Endothelial cell of umbilical vein (primary cell): ENCODE results near the gene KCTD6. TPM values are rescaled to one million over a fixed set of nuclear protein-coding genes. Genes with fewer than 3 reads are reported as not detected.

ENCODE experiments used
- BruUV-seq: library from RNA; stranded (reverse); fragments of 400-500 nt; replicated peaks from 2 replicates; lab custom pipeline; 2021; lab: Mats Ljungman, UMichigan
- CTCF ChIA-PET: fragments of 300-600, 350-600 bp; sonication (Branson Sonifier 250); formaldehyde crosslinking; loops from one replicate; lab custom pipeline; 2021; ENCODE audit warnings: antibody characterized with exemption, inconsistent platforms; lab: Charles Lee
- POLR2A ChIA-PET: fragments of 300-600, 350-600 bp; sonication (Branson Sonifier 250); formaldehyde crosslinking; loops from one replicate; lab custom pipeline; 2021; ENCODE audit warnings: antibody characterized with exemption, inconsistent platforms; lab: Charles Lee
- DNase-seq: peaks from one replicate; pipeline ENCODE4 v3.0.0-alpha.2; 2011; ENCODE audit warnings: low read depth, low spot score
- FAIRE-seq: peaks from 2 replicates; lab custom pipeline; 2011; peaks lifted over from hg19 to GRCh38; lab: Jason Lieb, UNC
- H2AFZ ChIP-seq: 2 replicates; pipeline ENCODE4 v1.6.0; 2012; ENCODE audit warnings: low read depth, low read length, control low read depth, inconsistent platforms
- H3K27ac ChIP-seq: 2 replicates; pipeline ENCODE4 v1.5.1; 2011; ENCODE audit warnings: low read depth, mild to moderate bottlenecking, control low read depth, low read length, moderate library complexity; ENCODE audit not compliant: insufficient read depth
- H3K27me3 ChIP-seq, 2 experiments: 2 replicates each; pipeline versions ENCODE4 v1.6.0 to v1.6.1; 2011; ENCODE audit warnings: low read length in 2 of 2, mixed read lengths in 1 of 2; ENCODE audit not compliant: control insufficient read depth in 2 of 2, insufficient read depth in 2 of 2
- H3K36me3 ChIP-seq, 2 experiments: 2 replicates in 1 of 2; 3 replicates in 1 of 2; pipeline ENCODE4 v1.5.1; 2011; ENCODE audit warnings: low read length in 2 of 2, mild to moderate bottlenecking in 1 of 2, moderate library complexity in 1 of 2; ENCODE audit not compliant: control insufficient read depth in 2 of 2, insufficient read depth in 2 of 2; ENCODE audit errors: extremely low read depth in 1 of 2
- H3K4me1 ChIP-seq: 3 replicates; pipeline ENCODE4 v1.5.1; 2011; ENCODE audit warnings: mild to moderate bottlenecking, low read length; ENCODE audit not compliant: control insufficient read depth, insufficient read depth; ENCODE audit errors: extremely low read depth
- H3K4me2 ChIP-seq: 2 replicates; pipeline ENCODE4 v1.6.1; 2011; ENCODE audit warnings: low read length, control low read depth, mixed read lengths; ENCODE audit not compliant: insufficient read depth
- H3K4me3 ChIP-seq, 3 experiments: fragments of 200-600 bp in 1 of 3; sonication (generic), shearing (Covaris generic) in 1 of 3; replicated peaks in 1 of 3; 2 replicates each; pipeline ENCODE4 v1.5.1; 2011 to 2016; ENCODE audit warnings: control low read depth in 3 of 3, low read length in 3 of 3, mild to moderate bottlenecking in 2 of 3, inconsistent platforms in 1 of 3, low read depth in 1 of 3, moderate library complexity in 1 of 3; ENCODE audit not compliant: insufficient read depth in 1 of 3
- H3K79me2 ChIP-seq: 2 replicates; pipeline ENCODE4 v1.6.0; 2012; ENCODE audit warnings: low read length, inconsistent platforms; ENCODE audit not compliant: control insufficient read depth, insufficient read depth
- H3K9ac ChIP-seq: replicated peaks from 2 replicates; pipeline ENCODE3; 2011; ENCODE audit warnings: low read length, control low read depth; ENCODE audit not compliant: insufficient read depth; ENCODE audit errors: extremely low read depth
- H3K9me1 ChIP-seq: replicated peaks from 3 replicates; pipeline ENCODE4 v1.6.0; 2011; ENCODE audit warnings: mild to moderate bottlenecking, low read length; ENCODE audit not compliant: control insufficient read depth, insufficient read depth; ENCODE audit errors: extremely low read depth
- H3K9me3 ChIP-seq: replicated peaks from 2 replicates; pipeline ENCODE4 v1.5.1; 2012; ENCODE audit warnings: low read length, inconsistent platforms; ENCODE audit not compliant: control insufficient read depth, insufficient read depth
- H4K20me1 ChIP-seq: replicated peaks from 2 replicates; pipeline ENCODE3; 2011; ENCODE audit warnings: mild to moderate bottlenecking, low read length; ENCODE audit not compliant: control insufficient read depth, insufficient read depth; ENCODE audit errors: extremely low read depth
- CTCF ChIP-seq, 2 donors: IDR thresholded peaks; 1 replicate in 1 of 2; 2 replicates in 1 of 2; pipeline ENCODE4 v1.5.1; 2011; ENCODE audit warnings: low read length in 2 of 2, mild to moderate bottlenecking in 2 of 2, moderate library complexity in 2 of 2, control low read depth in 1 of 2, inconsistent platforms in 1 of 2, low read depth in 1 of 2; ENCODE audit not compliant: insufficient read depth in 1 of 2; ENCODE audit errors: extremely low read depth in 1 of 2
- EZH2 ChIP-seq: IDR thresholded peaks from 2 replicates; pipeline ENCODE4 v1.6.1; 2012; ENCODE audit warnings: borderline replicate concordance, low read depth, mild to moderate bottlenecking, moderate library complexity, low read length, inconsistent platforms; ENCODE audit not compliant: severe bottlenecking
- GATA2 ChIP-seq: IDR thresholded peaks from 2 replicates; pipeline ENCODE4 v1.7.0; 2011; ENCODE audit warnings: low read depth, mild to moderate bottlenecking, moderate library complexity, mixed read lengths, low read length; ENCODE audit not compliant: insufficient read length, insufficient read depth
- JUN ChIP-seq: IDR thresholded peaks from 2 replicates; pipeline ENCODE4 v1.6.1; 2011; ENCODE audit warnings: borderline replicate concordance, low read depth; ENCODE audit not compliant: insufficient read length, insufficient read depth
- MAX ChIP-seq: IDR thresholded peaks from 2 replicates; pipeline ENCODE4 v1.6.1; 2011; ENCODE audit not compliant: insufficient read depth, insufficient read length
- MYC ChIP-seq: IDR thresholded peaks from one replicate; pipeline ENCODE4 v1.6.1; 2011; ENCODE audit warnings: mild to moderate bottlenecking, low read depth, low read length
- POLR2A ChIP-seq: IDR thresholded peaks from 2 replicates; pipeline ENCODE4 v1.6.1; 2012; ENCODE audit warnings: low read depth, mild to moderate bottlenecking, control low read depth, low read length
- POLR2AphosphoS5 ChIP-seq: IDR thresholded peaks from 2 replicates; pipeline ENCODE4 v1.6.1; 2012; ENCODE audit warnings: low read depth, mild to moderate bottlenecking, control low read depth, low read length, moderate library complexity; ENCODE audit not compliant: insufficient read depth
- dilution Hi-C: fragments of 300-500 bp; cut with MboI; formaldehyde crosslinking; loops from one replicate; pipeline ENCODE4 v1.15.0; 2019; ENCODE audit warnings: low sequenced_read_pairs; ENCODE audit not compliant: extremely low pct_ligation_motif_present
- intact Hi-C: fragments of 100-400 bp; cut with micrococcal nuclease; formaldehyde crosslinking; loops from one replicate; pipeline ENCODE4 v1.10.0; 2022
- polyA plus RNA-seq, 4 experiments: library from polyadenylated mRNA; depleted of rRNA in 3 of 4; stranded (reverse) in 3 of 4; unstranded in 1 of 4; fragments of >200 nt; gene quantifications; 2 replicates each; pipeline versions ENCODE4 v1.2.1 to v1.2.3, GENCODE V29; 2011 to 2012; ENCODE audit warnings: missing spikeins in 1 of 4
- total RNA-seq: library from RNA; stranded (reverse); gene quantifications from 2 replicates; pipeline ENCODE4 v1.2.3, GENCODE V29; 2021

Gene KCTD6
- total and polyA plus RNA-seq, 2 donors (not counting 3 experiments of a cell fraction or from before 2014, with no cell fraction given): 6.4 TPM

GRCh38 chr3:58534592-58535494 is 42.9 kb downstream of the KCTD6 start:
- no TSS peak for BruUV-seq
- TF ChIP-seq MYC (no peak), POLR2A (no peak), JUN (no peak), EZH2 (no peak), MAX (no peak), POLR2AphosphoS5 (no peak), GATA2 (no peak), CTCF (IDR thresholded peaks at IDR 0.05; ENCODE audit: extremely low read depth in 1 of 2, insufficient read depth in 1 of 2, low read depth in 1 of 2, low read length in 2 of 2) (no peak)
- ChIA-PET POLR2A (no interaction called here), CTCF (interaction anchor here (1.2 to 3.6 kb wide), 3 partner anchors 71 to 228 kb away, joined by 4 to 18 read pairs (median 12); partner anchors contain the start of genes HTD2 and RPP14)
- FAIRE-seq (no peak), DNase-seq (no peak)
- Histone ChIP-seq H3K27me3 (no peaks in the 10 kb centered on the region), H3K27ac (no peak overlapping the region), H3K79me2 (no peaks in the 10 kb centered on the region), H3K4me3 (no peak overlapping the region), H3K36me3 (no peaks in the 10 kb centered on the region), H3K4me1 (peaks cover 6% of the 10 kb centered on the region), H3K4me2 (no peak overlapping the region), H4K20me1 (no peaks in the 10 kb centered on the region), H3K9me1 (no peaks in the 10 kb centered on the region), H3K9ac (no peak overlapping the region), H3K9me3 (no peaks in the 10 kb centered on the region), H2AFZ (no peak overlapping the region)
- intact Hi-C loops: no loop called here
- dilution Hi-C loops: no loop called here
